Astrocyte of the cerebellum (primary cell): ENCODE results near the gene SEMA4D.

Source experiments
- DNase-seq: peaks from one replicate; pipeline ENCODE4 v3.0.0-alpha.2; 2011; ENCODE audit warnings: low read depth
- H3K4me3 ChIP-seq: 2 replicates; pipeline ENCODE4 v1.5.1; 2011; ENCODE audit warnings: mild to moderate bottlenecking, low read depth, low read length, moderate library complexity
- CTCF ChIP-seq: IDR thresholded peaks from 2 replicates; pipeline ENCODE4 v1.5.1; 2012; ENCODE audit warnings: low read length, low read depth, moderate library complexity, mild to moderate bottlenecking; ENCODE audit errors: missing control alignments
- in situ Hi-C: cut with HindIII; loops from 2 replicates; pipeline ENCODE4 v1.10.0; 2017; ENCODE audit warnings: low sequenced_read_pairs

The SEMA4D gene

GRCh38 chr9:89313842-89314241, 184.1 kb downstream of the SEMA4D start:
- TF ChIP-seq CTCF, result no peak
- peak overlapping the region; percentile 83 for H3K4me3 ChIP-seq
- no peak for DNase-seq
- in situ Hi-C loops, result loop anchor here (10.0 kb wide), 1 partner anchor 621 kb away; no protein-coding TSS in a partner anchor

GRCh38 chr9:89312222-89312571, 185.7 kb downstream of the SEMA4D start:
- TF ChIP-seq CTCF, result no peak
- H3K4me3 ChIP-seq, result peak overlapping the region; percentile 83
- no peak for DNase-seq
- in situ Hi-C loops, result loop anchor here (10.0 kb wide), 1 partner anchor 623 kb away; no protein-coding TSS in a partner anchor

DNA sequence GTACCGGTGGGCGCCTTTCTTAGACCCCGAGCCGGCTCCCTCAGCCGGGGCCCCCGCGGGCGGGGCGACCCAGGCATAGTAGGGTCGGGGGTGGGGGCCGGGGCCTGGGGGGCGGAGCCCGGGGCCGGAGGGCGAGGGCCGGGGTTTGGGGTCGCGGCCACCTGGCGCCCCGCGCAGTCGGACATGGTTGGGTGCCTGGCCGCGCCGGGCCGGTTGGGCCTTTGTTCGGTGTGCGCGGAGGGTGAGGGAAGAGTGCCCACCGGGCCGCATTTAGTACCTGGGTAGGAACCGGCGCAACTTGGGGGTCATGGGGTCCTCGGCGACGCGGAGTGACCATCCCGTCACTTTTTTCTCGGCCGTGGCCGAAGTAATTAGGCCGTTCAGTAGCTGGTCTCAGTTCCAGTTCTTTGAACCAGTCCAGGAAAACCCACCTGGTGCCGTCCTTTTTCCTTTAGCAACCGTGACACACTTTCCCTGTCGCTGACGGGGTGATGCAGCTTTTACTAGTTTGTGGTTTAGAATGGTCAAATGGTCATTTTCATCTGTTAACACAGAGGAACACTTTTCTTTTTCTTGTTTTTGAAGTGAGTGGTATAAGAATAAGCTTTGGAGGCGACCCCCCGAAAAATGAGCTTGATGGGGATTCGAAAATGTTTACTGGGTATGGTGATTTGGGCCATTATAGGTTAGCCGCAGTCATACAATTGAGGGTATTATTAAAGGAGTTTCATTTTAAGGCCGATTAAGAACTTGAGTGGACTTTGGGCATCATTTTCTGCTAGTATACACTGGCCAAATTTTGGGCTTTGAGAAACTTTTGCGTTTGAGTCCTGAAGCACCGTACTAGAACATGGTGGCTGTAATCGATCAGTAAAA, 186.3 kb downstream of the SEMA4D start:
- in situ Hi-C loops, result loop anchor here (10.0 kb wide), 1 partner anchor 623 kb away; no protein-coding TSS in a partner anchor
- no peak for DNase-seq
- no peak for TF ChIP-seq CTCF
- H3K4me3 ChIP-seq, result peak overlapping the region; percentile 83
